GM12878 (cell line): ENCODE results near the gene SH3BP5. TPM values are rescaled to one million over a fixed set of nuclear protein-coding genes. Genes with fewer than 3 reads are reported as not detected.
A peak's percentile ranks its signal among the peaks of the same experiment; 100 is the strongest.

Source experiments
- ATAC-seq: fragments of 200-7000 bp; cut with Tn5 transposase; 3 replicates; pipeline ENCODE4 v1.9.1; 2020; ENCODE audit warnings: mild to moderate bottlenecking, moderate library complexity
- BruUV-seq: library from RNA; stranded (reverse); fragments of 400-500 nt; replicated peaks from 2 replicates; lab custom pipeline; 2021; lab: Mats Ljungman, UMichigan
- CTCF ChIA-PET: fragments of 300-600 bp; sonication (Branson Sonifier 250); formaldehyde crosslinking; extraction: SDS; loops from one replicate; lab custom pipeline; 2021; ENCODE audit warnings: inconsistent platforms; lab: Yijun Ruan, JAX
- POLR2A ChIA-PET: fragments of 350-600 bp; formaldehyde crosslinking; extraction: SDS; loops from one replicate; lab custom pipeline; 2021; ENCODE audit warnings: inconsistent platforms; lab: Charles Lee
- RAD21 ChIA-PET: fragments of 300-600 bp; sonication (Branson Sonifier 250); formaldehyde crosslinking; loops from one replicate; lab custom pipeline; 2023; ENCODE audit warnings: antibody characterized with exemption; ENCODE audit not compliant: unreplicated experiment; lab: Charles Lee
- SMC1A ChIA-PET: fragments of 300-600 bp; sonication (Branson Sonifier 250); formaldehyde crosslinking; loops from one replicate; lab custom pipeline; 2023; ENCODE audit not compliant: unreplicated experiment, uncharacterized antibody; lab: Charles Lee
- DNase-seq: peaks from one replicate; pipeline ENCODE4 v3.0.0-alpha.2; 2011; ENCODE audit warnings: low read depth, low spot score
- FAIRE-seq: peaks from 3 replicates; lab custom pipeline; 2011; peaks lifted over from hg19 to GRCh38; lab: Jason Lieb, UNC
- H2AFZ ChIP-seq: 2 replicates; pipeline ENCODE4 v1.6.0; 2011; ENCODE audit warnings: low read depth, low read length, control low read depth; ENCODE audit not compliant: control insufficient read depth
- H3K27ac ChIP-seq: 2 replicates; pipeline ENCODE4 v1.5.1; 2011; ENCODE audit warnings: control low read depth; ENCODE audit not compliant: control insufficient read depth, insufficient read depth
- H3K27me3 ChIP-seq, 2 experiments: replicated peaks in 1 of 2; 2 replicates each; pipeline versions ENCODE4 v1.6.0 to v1.6.1; 2011; ENCODE audit warnings: low read length in 1 of 2; ENCODE audit not compliant: control insufficient read depth in 2 of 2, insufficient read depth in 2 of 2
- H3K36me3 ChIP-seq, 2 experiments: 2 replicates each; pipeline ENCODE4 v1.5.1; 2011; ENCODE audit warnings: low read length in 1 of 2; ENCODE audit not compliant: control insufficient read depth in 2 of 2, insufficient read depth in 2 of 2
- H3K4me1 ChIP-seq: 2 replicates; pipeline ENCODE4 v1.6.1; 2011; ENCODE audit warnings: mild to moderate bottlenecking, low read length, moderate library complexity, mixed read lengths; ENCODE audit not compliant: control insufficient read depth, insufficient read depth
- H3K4me2 ChIP-seq: 2 replicates; pipeline ENCODE4 v1.6.0; 2011; ENCODE audit warnings: control low read depth; ENCODE audit not compliant: control insufficient read depth, insufficient read depth
- H3K4me3 ChIP-seq: fragments of 200-600 bp; sonication (generic); 2 replicates; pipeline ENCODE4 v1.5.1; 2016
- H3K79me2 ChIP-seq: 2 replicates; pipeline ENCODE4 v1.6.0; 2011; ENCODE audit warnings: low read length; ENCODE audit not compliant: control insufficient read depth, insufficient read depth
- H3K9ac ChIP-seq: 2 replicates; pipeline ENCODE4 v1.8.0; 2011; ENCODE audit warnings: low read length, control low read depth, mixed read lengths; ENCODE audit not compliant: control insufficient read depth, insufficient read depth
- H3K9me3 ChIP-seq: replicated peaks from 3 replicates; pipeline ENCODE4 v1.5.1; 2011; ENCODE audit warnings: mild to moderate bottlenecking, low read length; ENCODE audit not compliant: control insufficient read depth, insufficient read depth
- H4K20me1 ChIP-seq: 2 replicates; pipeline ENCODE4 v1.6.0; 2011; ENCODE audit not compliant: control insufficient read depth, insufficient read depth
- CHD1 ChIP-seq: IDR thresholded peaks from 2 replicates; pipeline ENCODE4 v1.6.1; 2012; ENCODE audit warnings: low read depth, low read length, improper control_type of control experiment
- DPF2 ChIP-seq: fragments of 450-650 bp; IDR thresholded peaks from 2 replicates; pipeline ENCODE4 v1.6.1; 2017; ENCODE audit warnings: mild to moderate bottlenecking
- EP300 ChIP-seq, 2 experiments: fragments of 150-350 bp in 1 of 2; IDR thresholded peaks; 2 replicates each; pipeline ENCODE4 v1.6.1; 2011 to 2012; ENCODE audit warnings: low read depth in 2 of 2, low read length in 2 of 2, borderline replicate concordance in 1 of 2, improper control_type of control experiment in 1 of 2, inconsistent platforms in 1 of 2; ENCODE audit not compliant: control insufficient read depth in 1 of 2
- IKZF1 ChIP-seq: fragments of 450-650 bp; conservative IDR thresholded peaks from 2 replicates; pipeline ENCODE4 v1.6.1; 2017; ENCODE audit warnings: antibody characterized with exemption, mild to moderate bottlenecking
- IRF3 ChIP-seq: fragments of 450-650 bp; IDR thresholded peaks from 2 replicates; pipeline ENCODE4 v1.6.1; 2014; ENCODE audit warnings: mild to moderate bottlenecking
- NR2C2 ChIP-seq: IDR thresholded peaks from 2 replicates; pipeline ENCODE4 v1.6.1; 2011; ENCODE audit warnings: borderline replicate concordance, low read depth; ENCODE audit not compliant: control insufficient read depth, insufficient read length
- POLR2A ChIP-seq: IDR thresholded peaks from 2 replicates; pipeline ENCODE4 v1.6.1; 2011; ENCODE audit warnings: low read depth, mild to moderate bottlenecking, low read length
- RAD51 ChIP-seq: fragments of 450-650 bp; IDR thresholded peaks from 2 replicates; pipeline ENCODE4 v1.6.1; 2016; ENCODE audit warnings: moderate library complexity, mild to moderate bottlenecking, inconsistent platforms
- SPI1 ChIP-seq: IDR thresholded peaks from 2 replicates; pipeline ENCODE4 v1.6.1; 2011; ENCODE audit warnings: low read depth, mild to moderate bottlenecking, low read length, moderate library complexity, borderline replicate concordance; ENCODE audit not compliant: insufficient read depth
- SREBF1 ChIP-seq: IDR thresholded peaks from 2 replicates; pipeline ENCODE4 v1.6.1; 2012; ENCODE audit warnings: mild to moderate bottlenecking, low read length
- TCF12 ChIP-seq: IDR thresholded peaks from 2 replicates; pipeline ENCODE4 v1.6.1; 2011; ENCODE audit warnings: low read depth, mild to moderate bottlenecking, low read length
- YBX1 ChIP-seq: fragments of 450-650 bp; IDR thresholded peaks from 2 replicates; pipeline ENCODE4 v1.6.1; 2016; ENCODE audit warnings: antibody characterized with exemption
- ZNF207 ChIP-seq: fragments of 450-650 bp; IDR thresholded peaks from 2 replicates; pipeline ENCODE4 v1.6.1; 2014; ENCODE audit warnings: antibody characterized with exemption, mild to moderate bottlenecking, borderline replicate concordance
- WGBS: methylation state at CpG from one replicate; pipeline ENCODE4 v1.1.6; 2016; ENCODE audit warnings: low lambda C conversion rate; ENCODE audit not compliant: insufficient replicate concordance, insufficient coverage; ENCODE audit errors: missing lambda C conversion rate; 5-methylcytosine and 5-hydroxymethylcytosine counted together
- in situ Hi-C: fragments of 300-500 bp; cut with MboI; formaldehyde crosslinking; loops from 9 replicates; pipeline ENCODE4 v1.14.3; 2018; ENCODE audit warnings: mixed read lengths
- intact Hi-C: fragments of 100-400 bp; cut with micrococcal nuclease; formaldehyde crosslinking; loops from one replicate; pipeline ENCODE4 v1.14.2; 2022; ENCODE audit not compliant: unreplicated experiment
- polyA plus RNA-seq, 11 experiments: library from polyadenylated mRNA; depleted of rRNA in 4 of 11; unstranded in 6 of 11; stranded (reverse) in 5 of 11; fragments of >200 nt; fragmentation: Nextera tagmentation in 4 of 11; fragmentation: Illumina TruSeq in 1 of 11; extraction: Ambion mirVana in 4 of 11; extraction: Trizol in 1 of 11; gene quantifications; 1 replicate in 1 of 11; 2 replicates in 10 of 11; pipeline versions ENCODE4 v1.2.1 to v1.2.3, GENCODE V29; 2011 to 2016; ENCODE audit warnings: inconsistent platforms in 2 of 11, missing spikeins in 2 of 11, low read depth in 1 of 11
- total RNA-seq, 4 experiments: library from RNA; depleted of rRNA in 3 of 4; stranded (reverse); fragments of >200 nt in 3 of 4; fragmentation: Illumina TruSeq in 1 of 4; extraction: Trizol in 1 of 4; gene quantifications; 2 replicates each; pipeline versions ENCODE4 v1.2.1 to v1.2.3, GENCODE V29; 2013 to 2021

The SH3BP5 gene
- total and polyA plus RNA-seq, 10 of the 15 experiments (the other 5 are each of a cell fraction or from before 2014, with no cell fraction given) = 14.9 to 87.5 (median 43.7) TPM

DNA sequence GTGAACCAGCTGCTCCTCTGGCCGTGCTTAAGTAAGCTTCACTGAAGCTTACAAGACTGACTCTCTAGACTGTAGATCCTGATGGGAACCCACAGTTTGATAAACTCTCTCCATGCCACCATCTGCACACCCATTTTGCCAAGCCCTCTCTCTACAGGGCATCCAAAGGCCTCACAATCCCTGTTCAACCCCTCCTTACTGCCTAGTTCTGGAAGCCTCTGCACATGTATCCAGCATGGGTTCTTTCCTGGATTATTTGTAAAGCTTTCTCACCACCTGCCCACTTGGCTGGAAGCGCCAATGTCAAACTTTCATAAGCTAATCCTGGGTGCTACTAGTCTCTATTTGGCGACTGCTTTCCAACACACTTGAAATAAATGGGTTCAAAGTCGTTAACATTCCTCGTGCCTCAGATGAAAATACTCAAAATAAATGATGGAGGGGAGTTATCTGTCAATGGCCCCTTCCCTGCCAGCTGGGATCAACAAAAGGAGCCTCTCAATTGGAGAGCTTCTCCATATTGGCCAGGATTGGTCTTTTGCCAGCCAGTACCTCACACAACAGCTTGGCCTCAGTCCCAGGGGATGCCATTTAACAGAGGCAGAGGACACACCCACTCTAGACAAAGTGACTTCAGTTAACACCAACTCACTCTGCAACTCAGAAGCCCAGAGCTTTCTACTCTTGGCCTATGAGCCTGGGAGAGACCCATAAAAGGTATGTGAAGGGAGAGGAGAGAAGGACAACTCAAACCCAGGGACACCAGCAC is 48.1 kb downstream of the SH3BP5 start:
- intact Hi-C loops (no loop called here), in situ Hi-C loops (no loop called here)
- CTCF ChIA-PET = interaction anchor here (0.8 to 2.1 kb wide), 9 partner anchors 8 to 177 kb away, joined by 3 to 7 read pairs (median 3); partner anchors contain the start of gene SH3BP5
- SMC1A ChIA-PET = interaction anchor here (0.7 to 3.3 kb wide), 12 partner anchors 8 to 120 kb away, joined by 3 to 19 read pairs (median 4); no protein-coding TSS in a partner anchor
- 78% methylated on average over 5 of the region's 5 CpGs for WGBS
- H3K79me2 ChIP-seq = no peaks in the 10 kb centered on the region; the same call in 1 of the 2 replicates
- H3K9me3 ChIP-seq = no peaks in the 10 kb centered on the region; the same call in 2 of the 3 replicates
- RAD21 ChIA-PET = interaction anchor here (0.5 to 1.0 kb wide), 3 partner anchors 34 to 91 kb away, joined by 3 read pairs; no protein-coding TSS in a partner anchor
- H3K27ac ChIP-seq = no peak overlapping the region
- no peaks in the 10 kb centered on the region for H4K20me1 ChIP-seq
- TF ChIP-seq SREBF1 (no peak), EP300 (IDR thresholded peaks at IDR 0.05; ENCODE audit: borderline replicate concordance in 1 of 2, control insufficient read depth in 1 of 2, low read depth in 2 of 2, low read length in 2 of 2) (no peak), SPI1 (no peak), ZNF207 (no peak), TCF12 (no peak), NR2C2 (no peak), RAD51 (no peak), IKZF1 (no peak), IRF3 (no peak), CHD1 (no peak), YBX1 (no peak), POLR2A (no peak), DPF2 (no peak)
- peaks cover 25% of the 10 kb centered on the region for H3K4me1 ChIP-seq
- no peak overlapping the region for H3K4me2 ChIP-seq
- peak; percentile 69 for ATAC-seq
- no peaks in the 10 kb centered on the region for H3K27me3 ChIP-seq
- H3K9ac ChIP-seq = no peak overlapping the region
- POLR2A ChIA-PET = interaction anchor here (0.6 kb wide), 1 partner anchor 12 kb away, joined by 5 read pairs; no protein-coding TSS in a partner anchor
- BruUV-seq = no TSS peak
- FAIRE-seq = no peak
- DNase-seq = no peak
- H2AFZ ChIP-seq = no peak overlapping the region
- no peak overlapping the region for H3K4me3 ChIP-seq
- H3K36me3 ChIP-seq = peaks cover 10 to 15% of the 10 kb centered on the region in 2 experiments
